ENCODE data around the gene TMEM263.

The TMEM263 gene

GRCh38 chr12:107012736-107013425 is 57.2 kb downstream of the TMEM263 start:
- Histone ChIP-seq H3K9ac (ENCODE audit: low read length) (no peak overlapping the region), H3K4me3 (ENCODE audit: low read length) (no peak overlapping the region), H3K9me3 (ENCODE audit: insufficient read depth, low read length) (no peaks in the 10 kb centered on the region), H4K20me1 (ENCODE audit: insufficient read depth, low read length) (no peaks in the 10 kb centered on the region), H3K4me2 (ENCODE audit: low read length) (no peak overlapping the region), H3K79me2 (ENCODE audit: low read length) (no peaks in the 10 kb centered on the region), H3K36me3 (replicated peaks; ENCODE audit: low read depth, low read length) (no peaks in the 10 kb centered on the region), H3K27me3 (ENCODE audit: low read depth, low read length) (peaks cover 8% of the 10 kb centered on the region; the same call in 1 of the 2 replicates), H3K4me1 (ENCODE audit: low read length) (no peaks in the 10 kb centered on the region), H3K27ac (ENCODE audit: low read length) (no peak overlapping the region), H2AFZ (ENCODE audit: low read depth, low read length) (no peak overlapping the region)
- TF ChIP-seq CTCF (IDR thresholded peaks at IDR 0.05; ENCODE audit: low read depth, low read length): no peak
- no peak for TF ChIP-seq EZH2phosphoT487 (IDR thresholded peaks at IDR 0.05; ENCODE audit: low read depth)

GRCh38 chr12:107014055-107014454 is 58.3 kb downstream of the TMEM263 start:
- peaks cover 8% of the 10 kb centered on the region; the same call in 1 of the 2 replicates for H3K27me3 ChIP-seq (ENCODE audit: low read depth, low read length)
- H3K27ac ChIP-seq (ENCODE audit: low read length): no peak overlapping the region
- no peaks in the 10 kb centered on the region for H3K36me3 ChIP-seq (replicated peaks; ENCODE audit: low read depth, low read length)
- no peak overlapping the region for H2AFZ ChIP-seq (ENCODE audit: low read depth, low read length)
- TF ChIP-seq CTCF (IDR thresholded peaks at IDR 0.05; ENCODE audit: low read depth, low read length) (peak; percentile 18), EZH2phosphoT487 (IDR thresholded peaks at IDR 0.05; ENCODE audit: low read depth) (no peak)
- H3K79me2 ChIP-seq (ENCODE audit: low read length): no peaks in the 10 kb centered on the region
- H3K9me3 ChIP-seq (ENCODE audit: insufficient read depth, low read length): no peaks in the 10 kb centered on the region
- no peaks in the 10 kb centered on the region for H3K4me1 ChIP-seq (ENCODE audit: low read length)
- H4K20me1 ChIP-seq (ENCODE audit: insufficient read depth, low read length): no peaks in the 10 kb centered on the region
- no peak overlapping the region for H3K4me2 ChIP-seq (ENCODE audit: low read length)
- no peak overlapping the region for H3K4me3 ChIP-seq (ENCODE audit: low read length)
- H3K9ac ChIP-seq (ENCODE audit: low read length): no peak overlapping the region

- H3K9ac ChIP-seq (ENCODE audit: low read length): no peak overlapping the region
- peaks cover 8% of the 10 kb centered on the region; the same call in 1 of the 2 replicates for H3K27me3 ChIP-seq (ENCODE audit: low read depth, low read length)
- H3K4me3 ChIP-seq (ENCODE audit: low read length): no peak overlapping the region
- H2AFZ ChIP-seq (ENCODE audit: low read depth, low read length): no peak overlapping the region
- no peaks in the 10 kb centered on the region for H3K9me3 ChIP-seq (ENCODE audit: insufficient read depth, low read length)
- no peak overlapping the region for H3K4me2 ChIP-seq (ENCODE audit: low read length)
- no peak overlapping the region for H3K27ac ChIP-seq (ENCODE audit: low read length)
- H3K36me3 ChIP-seq (replicated peaks; ENCODE audit: low read depth, low read length): no peaks in the 10 kb centered on the region
- H3K79me2 ChIP-seq (ENCODE audit: low read length): no peaks in the 10 kb centered on the region
- H3K4me1 ChIP-seq (ENCODE audit: low read length): peaks cover 4% of the 10 kb centered on the region; the same call in 1 of the 2 replicates
- H4K20me1 ChIP-seq (ENCODE audit: insufficient read depth, low read length): no peaks in the 10 kb centered on the region
- TF ChIP-seq CTCF (IDR thresholded peaks at IDR 0.05; ENCODE audit: low read depth, low read length): no peak
Observed at GRCh38 chr12:107017042-107017441, 61.3 kb downstream of the TMEM263 start.

DNA sequence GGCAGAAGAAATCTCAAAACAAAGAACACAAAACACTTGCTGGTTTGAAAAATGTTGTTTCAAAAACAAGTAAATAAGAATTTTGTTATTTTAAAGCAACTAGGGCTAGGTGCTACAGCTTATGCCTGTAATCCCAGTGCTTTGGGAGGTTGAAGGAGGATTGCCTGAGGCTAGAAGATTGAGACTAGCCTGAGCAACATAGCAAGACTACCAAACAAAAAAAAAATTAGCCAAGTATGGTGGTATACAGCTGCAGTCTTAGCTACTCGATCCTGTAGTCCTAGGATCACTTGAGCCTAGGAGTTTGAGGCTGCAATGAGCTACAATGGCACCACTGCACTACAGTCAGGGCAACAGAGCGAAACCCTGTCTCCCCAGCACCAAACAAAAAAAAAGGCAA is 63.8 kb downstream of the TMEM263 start:
- Histone ChIP-seq H4K20me1 (ENCODE audit: insufficient read depth, low read length) (no peaks in the 10 kb centered on the region), H3K79me2 (ENCODE audit: low read length) (no peaks in the 10 kb centered on the region), H3K9me3 (ENCODE audit: insufficient read depth, low read length) (no peaks in the 10 kb centered on the region), H3K4me1 (ENCODE audit: low read length) (peaks cover 4% of the 10 kb centered on the region; the same call in 1 of the 2 replicates), H3K27me3 (ENCODE audit: low read depth, low read length) (peaks cover 3% of the 10 kb centered on the region), H3K36me3 (replicated peaks; ENCODE audit: low read depth, low read length) (no peaks in the 10 kb centered on the region), H3K4me2 (ENCODE audit: low read length) (no peak overlapping the region), H3K27ac (ENCODE audit: low read length) (no peak overlapping the region), H2AFZ (ENCODE audit: low read depth, low read length) (no peak overlapping the region), H3K4me3 (ENCODE audit: low read length) (no peak overlapping the region), H3K9ac (ENCODE audit: low read length) (no peak overlapping the region)
- TF ChIP-seq CTCF (IDR thresholded peaks at IDR 0.05; ENCODE audit: low read depth, low read length) (no peak), EZH2phosphoT487 (IDR thresholded peaks at IDR 0.05; ENCODE audit: low read depth) (no peak)
